Ovary (tissue), 3 donors: ENCODE data around the gene TLL2.

ENCODE experiments used
- CTCF ChIP-seq, 3 donors: fragments of 450-650 bp in 2 of 3; fragments of 200-600 bp in 1 of 3; IDR thresholded peaks; one replicate each; pipeline versions ENCODE4 v1.5.1 to v1.8.0; 2016 to 2022; ENCODE audit warnings: antibody characterized with exemption in 3 of 3, mild to moderate bottlenecking in 1 of 3
- POLR2A ChIP-seq: fragments of 450-650 bp; IDR thresholded peaks from one replicate; pipeline ENCODE4 v1.6.1; 2017; ENCODE audit warnings: antibody characterized with exemption, mild to moderate bottlenecking, moderate library complexity
- donor health status: DM: no; HTN: no; CAD: no.

GRCh38 chr10:96389785-96390184 lies 123.9 kb downstream of the TLL2 start:
- no peak for TF ChIP-seq POLR2A
- no peak for TF ChIP-seq CTCF (IDR thresholded peaks at IDR 0.05)
